ENCODE results near the gene TMEM269.
"Not testable (repeated sequence)": the region's sequence is repeated elsewhere in the genome, so short reads cannot be mapped to it uniquely, and the experiment has no call there.

TMEM269 gene

DNA sequence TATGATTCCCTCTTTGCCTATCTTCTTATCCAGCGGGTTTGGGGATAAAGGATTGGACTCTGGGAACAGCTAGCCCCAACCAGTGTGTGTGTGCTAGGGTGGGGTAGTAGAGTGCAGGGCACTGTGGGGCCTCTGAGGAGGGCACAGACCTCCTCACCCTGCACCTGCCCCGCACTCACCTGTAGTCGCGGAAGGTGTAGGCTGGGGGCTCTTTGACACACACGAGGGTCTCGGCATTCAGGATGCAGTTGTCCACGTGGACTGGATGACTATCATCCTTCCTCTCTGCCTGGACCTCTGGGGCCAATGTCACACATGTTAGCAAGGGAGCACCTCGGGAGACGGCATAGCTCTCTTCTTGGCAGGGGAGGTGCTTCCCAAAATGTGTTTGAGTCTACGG lies 36.8 kb upstream of the TMEM269 start:
- DNase-seq (ENCODE audit: low spot score): no peak

DNA sequence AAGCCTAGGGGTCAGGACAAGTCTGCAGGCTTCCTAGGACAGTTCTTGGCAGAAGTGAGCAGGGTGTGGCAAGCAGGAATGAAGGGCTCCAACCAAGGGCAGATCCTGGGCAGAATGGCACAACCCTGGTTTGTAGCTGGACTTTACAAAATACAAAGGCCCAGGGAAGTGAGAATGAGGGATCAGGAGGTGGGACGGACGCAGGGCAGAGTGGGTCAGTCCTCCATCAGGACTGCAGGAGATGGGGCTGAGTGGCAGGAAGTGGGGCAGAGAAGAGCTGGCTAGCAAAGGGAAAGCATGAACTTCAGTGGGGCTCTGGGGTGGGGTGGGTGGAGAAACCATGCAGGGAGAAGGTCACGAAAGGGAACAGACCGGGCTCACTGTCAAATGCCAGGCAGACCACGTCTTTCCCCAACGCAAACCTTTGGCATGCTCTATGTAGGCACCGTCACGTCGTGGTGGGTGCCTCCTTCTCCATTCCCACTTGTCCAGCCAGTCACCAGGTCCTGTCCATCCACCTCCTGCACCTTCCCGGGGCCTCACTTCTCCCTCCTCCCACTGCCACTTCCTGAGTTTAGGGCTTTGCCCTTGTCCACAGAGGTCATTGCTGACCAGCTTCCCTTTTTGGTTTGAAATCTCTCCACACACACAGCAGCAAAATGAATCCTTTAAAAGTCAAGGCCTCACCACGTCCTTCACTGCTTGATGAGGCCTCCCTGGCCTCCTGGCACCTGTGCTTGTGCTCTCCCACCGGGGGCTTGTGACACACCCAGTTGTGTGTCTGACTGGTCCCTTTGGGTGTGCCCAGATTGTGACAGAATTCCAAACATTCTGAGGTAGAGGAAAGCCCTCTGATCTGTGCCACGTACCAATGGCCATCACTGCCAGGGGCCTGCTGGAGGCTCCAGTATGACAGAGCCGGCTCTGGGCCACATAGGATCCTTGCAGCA lies 36.1 kb upstream of the TMEM269 start:
- no peak for DNase-seq (ENCODE audit: low spot score)

DNA sequence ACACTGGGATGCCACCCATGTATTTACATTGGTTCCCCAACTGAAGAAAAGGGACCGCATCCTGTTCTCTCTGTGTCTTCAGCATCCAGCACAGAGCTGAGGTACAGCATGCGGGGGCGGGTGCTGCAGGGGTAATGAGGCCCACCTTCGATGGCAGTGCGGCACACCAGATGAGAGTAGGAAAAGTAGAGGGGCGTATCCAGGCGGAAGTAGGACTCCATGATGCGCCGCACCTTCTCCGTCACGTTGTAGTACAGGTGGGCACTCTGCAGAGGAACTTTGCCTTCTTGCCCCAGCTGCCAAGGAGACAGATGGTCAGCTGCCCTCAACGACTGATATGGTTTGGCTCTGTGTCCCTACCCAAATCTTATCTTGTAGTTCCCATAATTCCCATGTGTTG lies 34.8 kb upstream of the TMEM269 start:
- DNase-seq (ENCODE audit: low spot score): no peak

GRCh38 chr1:42751511-42752070 lies 33.2 kb upstream of the TMEM269 start:
- not testable (repeated sequence) for DNase-seq (ENCODE audit: low spot score)

DNA sequence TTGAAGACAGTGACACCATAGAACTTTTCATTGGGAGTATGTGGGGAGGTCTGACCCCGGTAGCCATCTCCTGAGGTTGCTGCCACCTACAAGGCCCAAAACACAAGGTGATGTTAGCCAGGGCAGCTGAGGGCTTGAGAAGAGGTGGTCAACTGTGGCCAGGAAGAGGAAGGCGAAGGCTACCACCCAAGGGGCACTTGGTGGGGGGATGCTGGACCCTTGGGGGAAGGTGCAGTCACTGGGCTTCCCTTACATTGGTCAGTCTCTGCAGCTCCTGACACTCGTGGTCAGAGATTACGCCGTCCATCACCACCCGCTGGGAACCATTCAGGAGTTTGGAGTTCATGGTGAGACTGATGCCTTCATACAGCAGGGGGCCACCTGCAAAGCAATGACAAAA lies 32.5 kb upstream of the TMEM269 start:
- no peak for DNase-seq (ENCODE audit: low spot score)

DNA sequence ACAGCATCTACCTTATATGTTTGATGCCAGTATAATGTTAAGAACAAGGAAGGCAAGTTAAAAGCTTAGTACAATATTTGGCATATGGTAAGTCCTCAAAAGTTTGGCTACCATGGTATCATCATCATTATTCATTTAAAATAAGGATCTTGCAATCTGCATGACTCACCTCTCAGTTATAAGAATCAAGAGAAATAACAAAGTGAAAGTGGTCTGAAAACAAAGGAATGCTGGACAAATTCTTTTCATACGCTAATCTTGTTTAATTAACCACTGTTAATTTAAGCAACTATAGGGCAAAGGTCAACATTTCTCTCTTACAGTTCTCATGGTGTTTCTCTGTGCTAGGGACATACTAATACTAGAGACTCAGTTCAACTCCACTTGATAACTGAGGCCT lies 31.7 kb upstream of the TMEM269 start:
- DNase-seq (ENCODE audit: low spot score): peak; percentile 45

- DNase-seq (ENCODE audit: low spot score): peak; percentile 79
These were observed 27.6 kb upstream of the TMEM269 start for GRCh38 chr1:42756956-42757891.

- no peak for DNase-seq (ENCODE audit: low spot score)
These were observed 26.9 kb upstream of the TMEM269 start for GRCh38 chr1:42757892-42758275.

GRCh38 chr1:42758641-42759040 lies 26.1 kb upstream of the TMEM269 start:
- no peak for DNase-seq (ENCODE audit: low spot score)

DNA sequence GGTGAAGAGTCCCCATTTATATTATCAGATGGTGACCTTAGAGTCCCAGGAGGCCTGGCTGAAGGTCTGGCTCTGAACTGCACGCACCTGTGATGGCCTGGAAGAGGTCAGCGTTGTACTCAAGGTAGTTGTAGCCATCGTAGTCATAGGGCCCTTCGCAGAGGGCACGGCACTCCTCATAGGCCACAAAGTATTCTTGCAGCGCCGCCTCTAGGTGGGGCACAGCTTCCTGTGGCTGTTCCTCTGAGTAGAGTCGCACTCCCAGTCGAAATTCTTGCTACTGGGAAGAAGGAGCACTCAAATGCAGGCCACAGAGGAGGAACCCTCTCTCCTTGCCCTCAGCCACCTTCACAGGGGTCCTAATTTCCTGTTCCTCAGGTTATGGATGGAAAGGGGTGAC lies 25.7 kb upstream of the TMEM269 start:
- no peak for DNase-seq (ENCODE audit: low spot score)

- no peak for DNase-seq (ENCODE audit: low spot score)
These were observed 23.2 kb upstream of the TMEM269 start for GRCh38 chr1:42761567-42761966.

DNA sequence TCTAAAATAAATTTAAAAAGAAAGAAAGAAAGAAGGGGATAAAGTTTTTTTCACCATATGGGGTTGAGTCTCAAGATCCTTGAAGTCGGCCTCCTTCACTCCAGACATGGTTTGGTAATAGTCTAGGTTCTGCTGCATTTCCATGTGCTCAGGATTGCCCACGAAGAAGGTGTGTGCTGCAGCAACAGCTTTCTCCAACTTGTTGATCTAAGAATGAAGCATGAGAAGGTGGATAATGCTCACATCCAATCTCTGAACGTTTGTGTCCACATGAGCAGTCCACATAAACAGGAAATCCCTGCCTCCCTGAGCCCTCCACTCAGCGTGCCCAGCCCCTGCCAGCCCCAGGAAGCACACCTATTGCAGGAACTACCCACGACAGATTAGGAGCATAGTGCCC lies 22.5 kb upstream of the TMEM269 start:
- no peak for DNase-seq (ENCODE audit: low spot score)

GRCh38 chr1:42765269-42765668 lies 19.5 kb upstream of the TMEM269 start:
- no peak for DNase-seq (ENCODE audit: low spot score)

GRCh38 chr1:42765832-42766740 lies 18.7 kb upstream of the TMEM269 start:
- DNase-seq (ENCODE audit: low spot score): peak; percentile 71

GRCh38 chr1:42766741-42767509 lies 17.9 kb upstream of the TMEM269 start, which contains the start of the genes C1orf50 and P3H1:
Gene C1orf50 (plus strand): TSS chr1:42767249. CDS start chr1:42767312, 63 bp downstream.
Gene P3H1 (minus strand): TSS chr1:42767028. CDS start chr1:42766971, 57 bp downstream.
- DNase-seq (ENCODE audit: low spot score): peak; percentile 98

DNA sequence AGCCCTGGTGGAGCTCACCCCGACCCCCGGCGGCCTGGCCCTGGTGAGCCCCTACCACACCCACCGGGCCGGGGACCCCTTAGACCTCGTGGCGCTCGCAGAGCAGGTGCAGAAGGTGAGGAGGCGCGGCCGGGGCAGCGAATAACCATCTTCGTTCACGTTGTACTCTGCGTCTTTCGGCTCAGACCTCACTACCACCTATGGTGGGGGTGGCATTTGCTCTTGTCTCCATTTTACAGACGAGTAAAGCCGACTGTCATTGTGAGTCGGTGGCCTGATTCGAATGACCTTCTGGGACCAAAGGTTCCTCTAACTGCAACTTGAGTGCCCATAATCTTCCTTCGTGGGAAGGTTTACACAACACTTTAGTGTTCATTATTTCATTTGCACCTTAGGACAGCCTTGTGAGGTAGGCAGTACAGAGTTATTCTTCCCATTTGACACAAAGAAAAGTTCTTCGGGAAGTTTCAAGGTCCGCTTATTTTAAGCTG lies 17.2 kb upstream of the TMEM269 start:
- DNase-seq (ENCODE audit: low spot score): no peak

GRCh38 chr1:42768172-42768571 lies 16.6 kb upstream of the TMEM269 start:
- no peak for DNase-seq (ENCODE audit: low spot score)

DNA sequence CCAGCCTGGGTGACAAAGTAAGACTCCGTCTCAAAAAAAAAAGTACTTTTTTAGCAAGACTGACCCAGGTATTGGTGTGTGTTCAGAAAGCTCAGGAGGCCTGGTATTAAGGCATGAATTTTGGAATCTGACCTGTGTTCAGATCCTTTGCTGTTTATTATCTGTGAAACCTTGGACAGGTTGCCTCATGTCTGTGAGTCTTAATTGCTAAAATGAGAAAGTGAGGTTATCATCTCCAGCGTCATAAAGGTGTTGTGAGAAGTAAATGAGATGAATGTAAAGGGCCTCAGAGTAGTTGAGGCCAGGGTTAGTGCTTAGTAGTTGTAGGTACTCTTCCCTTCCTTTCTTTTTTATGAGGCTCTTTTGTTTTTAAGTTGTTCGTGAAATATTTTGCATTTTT lies 15.0 kb upstream of the TMEM269 start:
- DNase-seq (ENCODE audit: low spot score): no peak

- DNase-seq (ENCODE audit: low spot score): no peak
These were observed 11.4 kb upstream of the TMEM269 start for GRCh38 chr1:42773420-42773819.

DNA sequence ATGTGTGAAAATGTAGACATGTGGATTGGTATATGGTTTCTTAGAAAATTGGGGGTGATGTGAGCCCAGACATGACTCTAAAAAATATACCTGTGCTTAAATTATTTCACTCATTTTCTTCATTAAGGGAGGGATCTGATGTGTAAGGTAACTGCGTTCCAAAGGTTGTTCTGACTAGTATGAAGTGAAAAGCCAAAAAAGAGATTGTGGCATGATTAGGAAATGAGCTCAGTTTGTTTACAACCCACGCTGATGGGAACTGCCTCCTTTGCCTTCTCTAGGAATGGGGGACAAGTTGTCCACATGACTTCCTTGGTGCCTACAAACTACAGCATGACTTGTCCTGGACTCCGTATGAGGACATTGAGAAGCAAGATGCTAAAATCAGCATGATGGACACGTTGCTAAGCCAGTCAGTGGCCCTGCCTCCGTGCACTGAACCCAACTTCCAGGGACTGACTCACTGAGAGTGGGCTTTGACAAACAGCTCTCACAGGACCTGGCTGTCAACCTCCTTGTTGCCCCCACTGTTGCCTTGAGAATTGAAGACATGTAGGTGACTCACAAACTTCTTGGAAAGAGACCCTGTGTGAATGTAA lies 9.8 kb upstream of the TMEM269 start:
- DNase-seq (ENCODE audit: low spot score): no peak

All from AG08395 (cell line).